ENCODE results near the gene LYRM7. TPM values are rescaled to one million over a fixed set of nuclear protein-coding genes. Genes with fewer than 3 reads are reported as not detected.
A peak's percentile ranks its signal among the peaks of the same experiment; 100 is the strongest.
"Not testable (repeated sequence)": the region's sequence is repeated elsewhere in the genome, so short reads cannot be mapped to it uniquely, and the experiment has no call there.

LYRM7 gene
- total RNA-seq, 8 experiments from 2014 or later, result 6.0 to 15.5 (median 9.2) TPM

GRCh38 chr5:131228646-131229045 is 57.9 kb downstream of the LYRM7 start:
- H3K4me1 ChIP-seq (replicated peaks in 1 of 2), result no peaks in the 10 kb centered on the region
- WGBS, 10 experiments, result 75 to 100% methylated on average over 1 of the region's 1 CpG; no CpG with 5 or more reads in 8 of the 10 experiments
- in situ Hi-C loops (cut with MboI; ENCODE audit: low pct_unique_long_range_greater_than_20kb in 2 of 9, low sequenced_read_pairs in 9 of 9, unreplicated experiment in 9 of 9), result no loop called here
- no peak overlapping the region for H3K27ac ChIP-seq
- no peak overlapping the region for H3K4me3 ChIP-seq
- ATAC-seq (replicated peaks in 6 of 8), result no peak

GRCh38 chr5:131229623-131230022 is 58.9 kb downstream of the LYRM7 start:
- no peak for ATAC-seq (replicated peaks in 6 of 8)
- 76 to 100% (median 97%) methylated on average over 1 to 4 of the region's 4 CpGs; no CpG with 5 or more reads in 1 of the 10 experiments for WGBS, 10 experiments
- in situ Hi-C loops (cut with MboI; ENCODE audit: low pct_unique_long_range_greater_than_20kb in 2 of 9, low sequenced_read_pairs in 9 of 9, unreplicated experiment in 9 of 9), result no loop called here

GRCh38 chr5:131230406-131230805 is 59.7 kb downstream of the LYRM7 start:
- WGBS, 10 experiments, result 68 to 98% (median 85%) methylated on average over 2 to 5 of the region's 5 CpGs
- in situ Hi-C loops (cut with MboI; ENCODE audit: low pct_unique_long_range_greater_than_20kb in 2 of 9, low sequenced_read_pairs in 9 of 9, unreplicated experiment in 9 of 9), result no loop called here
- Histone ChIP-seq H3K27ac (no peak overlapping the region), H3K4me1 (replicated peaks in 1 of 2) (no peaks in the 10 kb centered on the region), H3K4me3 (no peak overlapping the region)
- ATAC-seq (replicated peaks in 6 of 8), result no peak

More at GRCh38 chr5:131229623-131230022, 58.9 kb downstream of the LYRM7 start:
- Histone ChIP-seq H3K4me3 (no peak overlapping the region), H3K4me1 (replicated peaks in 1 of 2) (no peaks in the 10 kb centered on the region), H3K27ac (no peak overlapping the region)

- no peak overlapping the region for H3K4me3 ChIP-seq
- no peak for ATAC-seq (replicated peaks in 6 of 8)
- in situ Hi-C loops (cut with MboI; ENCODE audit: low pct_unique_long_range_greater_than_20kb in 2 of 9, low sequenced_read_pairs in 9 of 9, unreplicated experiment in 9 of 9), result no loop called here
- no peak overlapping the region for H3K27ac ChIP-seq
- WGBS, 10 experiments, result 40 to 100% (median 50%) methylated on average over 1 of the region's 1 CpG; no CpG with 5 or more reads in 5 of the 10 experiments
- no peaks in the 10 kb centered on the region for H3K4me1 ChIP-seq (replicated peaks in 1 of 2)
These were observed 68.9 kb downstream of the LYRM7 start for GRCh38 chr5:131239686-131240085.

GRCh38 chr5:131242728-131243255 is 72.0 kb downstream of the LYRM7 start:
- Histone ChIP-seq H3K4me3 (no peak overlapping the region), H3K4me1 (replicated peaks in 1 of 2) (no peaks in the 10 kb centered on the region), H3K27ac (no peak overlapping the region)
- peak in 2 of 8 experiments; percentile 45 to 57 for ATAC-seq (replicated peaks in 6 of 8)
- in situ Hi-C loops (cut with MboI; ENCODE audit: low pct_unique_long_range_greater_than_20kb in 2 of 9, low sequenced_read_pairs in 9 of 9, unreplicated experiment in 9 of 9), result no loop called here

GRCh38 chr5:131245312-131245711 is 74.6 kb downstream of the LYRM7 start:
- H3K4me1 ChIP-seq (replicated peaks in 1 of 2), result no peaks in the 10 kb centered on the region
- in situ Hi-C loops (cut with MboI; ENCODE audit: low pct_unique_long_range_greater_than_20kb in 2 of 9, low sequenced_read_pairs in 9 of 9, unreplicated experiment in 9 of 9), result no loop called here
- H3K27ac ChIP-seq, result no peak overlapping the region
- H3K4me3 ChIP-seq, result no peak overlapping the region
- ATAC-seq (replicated peaks in 6 of 8), result no peak

GRCh38 chr5:131245948-131246347 is 75.2 kb downstream of the LYRM7 start:
- no peak for ATAC-seq (replicated peaks in 6 of 8)
- in situ Hi-C loops (cut with MboI; ENCODE audit: low pct_unique_long_range_greater_than_20kb in 2 of 9, low sequenced_read_pairs in 9 of 9, unreplicated experiment in 9 of 9), result no loop called here
- WGBS, 10 experiments, result 60 to 100% (median 96%) methylated on average over 1 to 2 of the region's 2 CpGs; no CpG with 5 or more reads in 4 of the 10 experiments

GRCh38 chr5:131246504-131246903 is 75.8 kb downstream of the LYRM7 start:
- WGBS, 10 experiments, result 50 to 100% (median 92%) methylated on average over 3 to 4 of the region's 4 CpGs
- Histone ChIP-seq H3K4me3 (no peak overlapping the region), H3K4me1 (replicated peaks in 1 of 2) (no peaks in the 10 kb centered on the region), H3K27ac (no peak overlapping the region)
- in situ Hi-C loops (cut with MboI; ENCODE audit: low pct_unique_long_range_greater_than_20kb in 2 of 9, low sequenced_read_pairs in 9 of 9, unreplicated experiment in 9 of 9), result no loop called here
- ATAC-seq (replicated peaks in 6 of 8), result no peak

More at GRCh38 chr5:131245948-131246347, 75.2 kb downstream of the LYRM7 start:
- Histone ChIP-seq H3K4me1 (replicated peaks in 1 of 2) (no peaks in the 10 kb centered on the region), H3K4me3 (no peak overlapping the region), H3K27ac (no peak overlapping the region)

GRCh38 chr5:131250751-131251475 is 80.2 kb downstream of the LYRM7 start:
- 75 to 100% (median 82%) methylated on average over 1 to 3 of the region's 3 CpGs; no CpG with 5 or more reads in 1 of the 10 experiments for WGBS, 10 experiments
- no peak for ATAC-seq (replicated peaks in 6 of 8)
- H3K4me1 ChIP-seq (replicated peaks in 1 of 2), result no peaks in the 10 kb centered on the region
- in situ Hi-C loops (cut with MboI; ENCODE audit: low pct_unique_long_range_greater_than_20kb in 2 of 9, low sequenced_read_pairs in 9 of 9, unreplicated experiment in 9 of 9), result no loop called here
- no peak overlapping the region for H3K27ac ChIP-seq
- no peak overlapping the region for H3K4me3 ChIP-seq

- no peak for ATAC-seq (replicated peaks in 6 of 8)
- H3K4me1 ChIP-seq (replicated peaks in 1 of 2), result no peaks in the 10 kb centered on the region
- no peak overlapping the region for H3K4me3 ChIP-seq
- in situ Hi-C loops (cut with MboI; ENCODE audit: low pct_unique_long_range_greater_than_20kb in 2 of 9, low sequenced_read_pairs in 9 of 9, unreplicated experiment in 9 of 9), result no loop called here
- WGBS, 10 experiments, result 0 to 100% (median 77%) methylated on average over 1 to 6 of the region's 6 CpGs; no CpG with 5 or more reads in 2 of the 10 experiments
- H3K27ac ChIP-seq, result no peak overlapping the region
These were observed 82.1 kb downstream of the LYRM7 start for GRCh38 chr5:131252824-131253171.

GRCh38 chr5:131254025-131254424 is 83.3 kb downstream of the LYRM7 start:
- ATAC-seq (replicated peaks in 6 of 8); H3K4me3 ChIP-seq; H3K27ac ChIP-seq; H3K4me1 ChIP-seq (replicated peaks in 1 of 2); in situ Hi-C loops (cut with MboI; ENCODE audit: low pct_unique_long_range_greater_than_20kb in 2 of 9, low sequenced_read_pairs in 9 of 9, unreplicated experiment in 9 of 9): not testable (repeated sequence)
- WGBS, 10 experiments, result 83 to 100% (median 96%) methylated on average over 1 to 8 of the region's 10 CpGs; no CpG with 5 or more reads in 3 of the 10 experiments

GRCh38 chr5:131254741-131255140 is 84.0 kb downstream of the LYRM7 start:
- ATAC-seq (replicated peaks in 6 of 8), result no peak
- no peak overlapping the region for H3K27ac ChIP-seq
- WGBS, 10 experiments, result 12 to 100% (median 94%) methylated on average over 1 to 2 of the region's 2 CpGs; no CpG with 5 or more reads in 1 of the 10 experiments
- H3K4me3 ChIP-seq, result no peak overlapping the region
- in situ Hi-C loops (cut with MboI; ENCODE audit: low pct_unique_long_range_greater_than_20kb in 2 of 9, low sequenced_read_pairs in 9 of 9, unreplicated experiment in 9 of 9), result no loop called here
- H3K4me1 ChIP-seq (replicated peaks in 1 of 2), result no peaks in the 10 kb centered on the region
